HG03558 (cell line): ENCODE measurements around the gene SOWAHC.

Experiments
- ATAC-seq: cut with Tn5 transposase; IDR thresholded peaks from one replicate; pipeline ENCODE4 v1.9.1; 2021; ENCODE audit warnings: moderate number of reproducible peaks; ENCODE audit not compliant: unreplicated experiment; ENCODE audit errors: extremely low read depth

The SOWAHC gene

GRCh38 chr2:109644571-109645275 lies 30.6 kb downstream of the SOWAHC start:
- ATAC-seq = no peak

GRCh38 chr2:109645412-109646184 lies 31.4 kb downstream of the SOWAHC start:
- ATAC-seq = no peak

GRCh38 chr2:109646961-109647360 lies 32.8 kb downstream of the SOWAHC start:
- ATAC-seq = no peak

GRCh38 chr2:109647636-109648035 lies 33.5 kb downstream of the SOWAHC start:
- no peak for ATAC-seq

DNA sequence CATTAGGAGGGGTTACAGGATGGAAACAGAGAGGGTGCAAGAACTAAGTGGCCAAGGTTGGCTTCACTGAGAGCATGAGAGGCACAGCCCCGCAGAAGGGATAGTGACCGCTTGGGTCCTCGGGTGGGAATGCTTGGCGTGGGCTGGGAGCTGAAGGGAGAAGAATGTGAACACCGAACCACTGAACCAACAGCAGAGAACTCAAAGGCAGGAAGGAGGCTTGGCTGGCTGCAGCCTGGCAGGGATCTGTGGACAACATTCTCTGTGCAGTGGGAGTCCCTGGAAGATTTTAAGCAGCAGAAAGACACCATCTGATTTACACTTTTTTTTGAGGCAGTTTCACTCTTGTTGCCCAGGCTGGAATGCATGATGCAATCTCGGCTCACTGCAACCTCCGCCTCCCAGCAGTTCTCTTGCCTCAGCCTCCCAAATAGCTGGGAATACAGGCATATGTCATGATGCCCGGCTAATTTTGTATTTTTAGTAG lies 33.9 kb downstream of the SOWAHC start:
- ATAC-seq = no peak

- ATAC-seq = no peak
These were observed 35.9 kb downstream of the SOWAHC start for GRCh38 chr2:109649736-109650695.

DNA sequence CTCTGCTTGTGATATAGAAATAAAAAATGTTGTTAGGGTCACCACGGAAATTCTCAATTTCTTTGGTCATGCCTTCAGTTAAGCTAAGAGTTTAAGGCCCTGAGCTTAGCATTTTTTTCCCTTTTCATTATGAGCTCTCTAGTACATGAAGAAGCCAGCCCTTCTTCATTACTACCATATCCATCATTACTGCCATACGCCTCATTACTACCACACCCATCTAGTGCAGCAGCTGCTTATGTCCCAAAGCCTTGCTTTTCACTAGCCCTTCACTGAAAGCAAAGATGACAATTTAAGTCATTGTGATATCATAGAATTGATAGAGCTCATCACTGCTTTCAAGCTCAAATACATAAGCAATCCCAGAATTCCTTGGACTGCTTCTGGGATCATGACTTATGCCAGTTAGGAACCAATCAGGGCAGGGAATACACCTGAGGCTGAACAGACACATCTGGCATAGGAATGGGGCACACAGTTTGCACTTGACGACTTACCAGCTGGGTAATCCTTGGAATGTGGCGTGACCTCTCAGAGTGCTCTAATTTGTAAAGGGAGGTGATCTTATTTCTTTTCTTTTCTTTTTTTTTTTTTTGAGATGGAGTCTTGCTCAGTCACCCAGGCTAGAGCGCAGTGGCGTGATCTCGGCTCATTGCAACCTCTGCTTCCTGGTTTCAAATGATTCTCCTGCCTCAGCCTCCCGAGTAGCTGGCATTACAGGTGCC lies 40.3 kb downstream of the SOWAHC start:
- no peak for ATAC-seq

- no peak for ATAC-seq
These were observed 41.1 kb downstream of the SOWAHC start for GRCh38 chr2:109655287-109655686.

GRCh38 chr2:109659396-109660045 lies 45.4 kb downstream of the SOWAHC start:
- no peak for ATAC-seq

GRCh38 chr2:109660046-109660860 lies 46.1 kb downstream of the SOWAHC start:
- ATAC-seq = no peak

- ATAC-seq = no peak
These were observed 48.7 kb downstream of the SOWAHC start for GRCh38 chr2:109662889-109663288.

GRCh38 chr2:109663721-109664120 lies 49.6 kb downstream of the SOWAHC start:
- no peak for ATAC-seq

GRCh38 chr2:109666466-109666865 lies 52.3 kb downstream of the SOWAHC start:
- ATAC-seq = no peak
